Muscle layer of colon (tissue), 2 donors: ENCODE data around the gene LMF1.

ENCODE experiments used
- H3K27ac ChIP-seq: one replicate; pipeline ENCODE4 v1.7.0; 2013; ENCODE audit warnings: low read depth, mild to moderate bottlenecking, low read length, moderate library complexity
- H3K27me3 ChIP-seq, 2 donors: one replicate each; pipeline ENCODE4 v1.7.0; 2013; ENCODE audit warnings: low read length in 2 of 2, mild to moderate bottlenecking in 2 of 2; ENCODE audit not compliant: insufficient read depth in 2 of 2, control insufficient read depth in 1 of 2
- H3K36me3 ChIP-seq: one replicate; pipeline ENCODE4 v1.7.0; 2013; ENCODE audit warnings: mild to moderate bottlenecking, low read length; ENCODE audit not compliant: insufficient read depth
- H3K4me1 ChIP-seq: one replicate; pipeline ENCODE4 v1.7.0; 2013; ENCODE audit warnings: mild to moderate bottlenecking, low read length; ENCODE audit not compliant: insufficient read depth
- H3K4me3 ChIP-seq, 2 donors: one replicate each; pipeline ENCODE4 v1.7.0; 2013; ENCODE audit warnings: low read length in 2 of 2, low read depth in 1 of 2, mild to moderate bottlenecking in 1 of 2, moderate library complexity in 1 of 2
- H3K9ac ChIP-seq: one replicate; pipeline ENCODE4 v1.7.0; 2013; ENCODE audit warnings: low read length
- H3K9me3 ChIP-seq: one replicate; pipeline ENCODE4 v1.7.0; 2013; ENCODE audit warnings: mild to moderate bottlenecking, low read length
- donor health status: abdominal sarcoma.
- donor health status: Adenocarcinoma of cecum.

The LMF1 gene

GRCh38 chr16:912322-912683, 58.5 kb downstream of the LMF1 start:
- no peak overlapping the region for H3K4me3 ChIP-seq
- H3K9me3 ChIP-seq: no peaks in the 10 kb centered on the region
- no peaks in the 10 kb centered on the region for H3K36me3 ChIP-seq
- H3K27me3 ChIP-seq: no peaks in the 10 kb centered on the region
- H3K27ac ChIP-seq: no peak overlapping the region
- H3K4me1 ChIP-seq: no peaks in the 10 kb centered on the region
- H3K9ac ChIP-seq: no peak overlapping the region

GRCh38 chr16:911604-912321, 59.0 kb downstream of the LMF1 start:
- no peak overlapping the region for H3K9ac ChIP-seq
- H3K36me3 ChIP-seq: no peaks in the 10 kb centered on the region
- H3K4me3 ChIP-seq: no peak overlapping the region
- H3K27me3 ChIP-seq: no peaks in the 10 kb centered on the region
- no peak overlapping the region for H3K27ac ChIP-seq
- no peaks in the 10 kb centered on the region for H3K9me3 ChIP-seq
- no peaks in the 10 kb centered on the region for H3K4me1 ChIP-seq

- Histone ChIP-seq H3K9me3 (no peaks in the 10 kb centered on the region), H3K4me1 (no peaks in the 10 kb centered on the region), H3K9ac (no peak overlapping the region), H3K4me3 (no peak overlapping the region), H3K27me3 (no peaks in the 10 kb centered on the region), H3K36me3 (no peaks in the 10 kb centered on the region), H3K27ac (no peak overlapping the region)
Measured at GRCh38 chr16:911101-911500, 59.7 kb downstream of the LMF1 start.

- Histone ChIP-seq H3K9ac (no peak overlapping the region), H3K27me3 (no peaks in the 10 kb centered on the region), H3K36me3 (peaks cover 4% of the 10 kb centered on the region), H3K4me1 (no peaks in the 10 kb centered on the region), H3K4me3 (no peak overlapping the region), H3K27ac (no peak overlapping the region), H3K9me3 (no peaks in the 10 kb centered on the region)
Measured at GRCh38 chr16:910181-910580, 60.6 kb downstream of the LMF1 start.

GRCh38 chr16:909281-910000, 61.3 kb downstream of the LMF1 start:
- Histone ChIP-seq H3K27ac (no peak overlapping the region), H3K9me3 (no peaks in the 10 kb centered on the region), H3K4me3 (no peak overlapping the region), H3K4me1 (no peaks in the 10 kb centered on the region), H3K36me3 (peaks cover 4% of the 10 kb centered on the region), H3K27me3 (no peaks in the 10 kb centered on the region), H3K9ac (no peak overlapping the region)

- H3K36me3 ChIP-seq: peaks cover 4% of the 10 kb centered on the region
- H3K4me3 ChIP-seq: no peak overlapping the region
- H3K9me3 ChIP-seq: no peaks in the 10 kb centered on the region
- no peaks in the 10 kb centered on the region for H3K4me1 ChIP-seq
- H3K9ac ChIP-seq: no peak overlapping the region
- H3K27ac ChIP-seq: no peak overlapping the region
- H3K27me3 ChIP-seq: no peaks in the 10 kb centered on the region
Measured at GRCh38 chr16:908526-909155, 62.1 kb downstream of the LMF1 start.

- no peak overlapping the region for H3K9ac ChIP-seq
- H3K9me3 ChIP-seq: no peaks in the 10 kb centered on the region
- no peak overlapping the region for H3K4me3 ChIP-seq
- no peaks in the 10 kb centered on the region for H3K4me1 ChIP-seq
- H3K27me3 ChIP-seq: no peaks in the 10 kb centered on the region
- H3K36me3 ChIP-seq: peaks cover 4% of the 10 kb centered on the region
- no peak overlapping the region for H3K27ac ChIP-seq
Measured at GRCh38 chr16:907842-908241, 62.9 kb downstream of the LMF1 start.

- peaks cover 4% of the 10 kb centered on the region for H3K36me3 ChIP-seq
- no peaks in the 10 kb centered on the region for H3K9me3 ChIP-seq
- no peak overlapping the region for H3K4me3 ChIP-seq
- no peak overlapping the region for H3K9ac ChIP-seq
- H3K27me3 ChIP-seq: no peaks in the 10 kb centered on the region
- no peaks in the 10 kb centered on the region for H3K4me1 ChIP-seq
- H3K27ac ChIP-seq: no peak overlapping the region
Measured at GRCh38 chr16:907361-907760, 63.4 kb downstream of the LMF1 start.

GRCh38 chr16:906296-906695, 64.5 kb downstream of the LMF1 start:
- Histone ChIP-seq H3K27ac (no peak overlapping the region), H3K4me1 (no peaks in the 10 kb centered on the region), H3K4me3 (no peak overlapping the region), H3K27me3 (no peaks in the 10 kb centered on the region), H3K36me3 (peaks cover 4% of the 10 kb centered on the region), H3K9ac (no peak overlapping the region), H3K9me3 (no peaks in the 10 kb centered on the region)

- no peaks in the 10 kb centered on the region for H3K4me1 ChIP-seq
- no peak overlapping the region for H3K27ac ChIP-seq
- H3K4me3 ChIP-seq: no peak overlapping the region
- H3K9me3 ChIP-seq: no peaks in the 10 kb centered on the region
- peaks cover 4% of the 10 kb centered on the region for H3K36me3 ChIP-seq
- no peak overlapping the region for H3K9ac ChIP-seq
- H3K27me3 ChIP-seq: no peaks in the 10 kb centered on the region
Measured at GRCh38 chr16:901715-902601, 68.8 kb downstream of the LMF1 start.

GRCh38 chr16:901149-901548, 69.6 kb downstream of the LMF1 start:
- H3K4me1 ChIP-seq: no peaks in the 10 kb centered on the region
- no peak overlapping the region for H3K27ac ChIP-seq
- H3K36me3 ChIP-seq: peaks cover 4% of the 10 kb centered on the region
- no peaks in the 10 kb centered on the region for H3K9me3 ChIP-seq
- H3K4me3 ChIP-seq: no peak overlapping the region
- H3K9ac ChIP-seq: no peak overlapping the region
- H3K27me3 ChIP-seq: no peaks in the 10 kb centered on the region
